Liver (tissue), 9 donors: ENCODE measurements around the gene BCAS2. TPM values are rescaled to one million over a fixed set of nuclear protein-coding genes. Genes with fewer than 3 reads are reported as not detected.
A peak's percentile ranks its signal among the peaks of the same experiment; 100 is the strongest.

Source experiments
- DNase-seq: peaks from one replicate; pipeline ENCODE4 v3.0.0-alpha.2; 2017; ENCODE audit warnings: low spot score
- H3K27ac ChIP-seq, 2 donors: one replicate each; pipeline ENCODE4 v1.7.0; 2013; ENCODE audit warnings: inconsistent platforms in 2 of 2, low read length in 2 of 2, control low read depth in 1 of 2, low read depth in 1 of 2, mild to moderate bottlenecking in 1 of 2
- H3K27me3 ChIP-seq, 4 donors: one replicate each; pipeline versions ENCODE4 v1.6.1 to v1.7.0; 2013; ENCODE audit warnings: low read length in 3 of 4, inconsistent platforms in 1 of 4, mild to moderate bottlenecking in 1 of 4, moderate library complexity in 1 of 4; ENCODE audit not compliant: control insufficient read depth in 4 of 4, insufficient read depth in 4 of 4
- H3K36me3 ChIP-seq, 4 donors: one replicate each; pipeline versions ENCODE4 v1.6.1 to v1.7.0; 2013; ENCODE audit warnings: low read length in 3 of 4, mild to moderate bottlenecking in 3 of 4, low read depth in 1 of 4, moderate library complexity in 1 of 4; ENCODE audit not compliant: control insufficient read depth in 4 of 4, insufficient read depth in 3 of 4
- H3K4me1 ChIP-seq, 4 donors: one replicate each; pipeline versions ENCODE4 v1.6.1 to v1.7.0; 2013; ENCODE audit warnings: low read length in 3 of 4, mild to moderate bottlenecking in 3 of 4, moderate library complexity in 1 of 4; ENCODE audit not compliant: control insufficient read depth in 4 of 4, insufficient read depth in 4 of 4
- H3K4me3 ChIP-seq, 3 donors: one replicate each; pipeline versions ENCODE4 v1.6.1 to v1.7.0; 2013; ENCODE audit warnings: low read length in 3 of 3, control low read depth in 1 of 3, low read depth in 1 of 3, mild to moderate bottlenecking in 1 of 3
- H3K9ac ChIP-seq, 2 donors: one replicate each; pipeline ENCODE4 v1.7.0; 2013; ENCODE audit warnings: low read length in 2 of 2, mild to moderate bottlenecking in 2 of 2, moderate library complexity in 2 of 2, control low read depth in 1 of 2, low read depth in 1 of 2
- H3K9me3 ChIP-seq, 4 donors: one replicate each; pipeline versions ENCODE4 v1.6.1 to v1.7.0; 2013; ENCODE audit warnings: low read length in 3 of 4; ENCODE audit not compliant: control insufficient read depth in 4 of 4
- FOXA1 ChIP-seq: IDR thresholded peaks from 2 replicates; pipeline ENCODE4 v1.6.1; 2016; ENCODE audit warnings: antibody characterized with exemption
- FOXA2 ChIP-seq: IDR thresholded peaks from 2 replicates; pipeline ENCODE4 v1.6.1; 2016; ENCODE audit warnings: antibody characterized with exemption
- GABPA ChIP-seq, 2 donors: IDR thresholded peaks in 1 of 2; conservative IDR thresholded peaks in 1 of 2; 2 replicates each; pipeline ENCODE4 v1.6.1; 2016; ENCODE audit warnings: antibody characterized with exemption in 2 of 2, mild to moderate bottlenecking in 1 of 2, moderate library complexity in 1 of 2
- HNF4A ChIP-seq, 2 donors: conservative IDR thresholded peaks; 2 replicates each; pipeline ENCODE4 v1.6.1; 2016; ENCODE audit warnings: antibody characterized with exemption in 2 of 2, mild to moderate bottlenecking in 2 of 2
- NR2F2 ChIP-seq: IDR thresholded peaks from 2 replicates; pipeline ENCODE4 v1.6.1; 2016; ENCODE audit warnings: antibody characterized with exemption
- RAD21 ChIP-seq, 2 donors: IDR thresholded peaks; 2 replicates each; pipeline ENCODE4 v1.6.1; 2016; ENCODE audit warnings: antibody characterized with exemption in 2 of 2, mild to moderate bottlenecking in 2 of 2
- SP1 ChIP-seq: IDR thresholded peaks from 2 replicates; pipeline ENCODE4 v1.6.1; 2018; ENCODE audit warnings: antibody characterized with exemption, mild to moderate bottlenecking
- TAF1 ChIP-seq: conservative IDR thresholded peaks from 2 replicates; pipeline ENCODE4 v1.6.1; 2016; ENCODE audit warnings: antibody characterized with exemption, mild to moderate bottlenecking
- YY1 ChIP-seq: IDR thresholded peaks from 2 replicates; pipeline ENCODE4 v1.6.1; 2016; ENCODE audit warnings: antibody characterized with exemption, mild to moderate bottlenecking
- WGBS: extraction: QIAGEN DNeasy Blood & Tissue Kit; methylation state at CpG from one replicate; pipeline ENCODE4 v1.1.7; 2013; 5-methylcytosine and 5-hydroxymethylcytosine counted together
- polyA plus RNA-seq, 2 donors: library from polyadenylated mRNA; stranded (reverse) in 1 of 2; unstranded in 1 of 2; fragments of 200-250 nt in 1 of 2; fragments of >200 nt in 1 of 2; fragmentation: Nextera tagmentation in 1 of 2; extraction: Ambion mirVana in 1 of 2; gene quantifications; one replicate each; pipeline versions ENCODE4 v1.2.1 to v1.2.3, GENCODE V29; 2013 to 2015
- total RNA-seq, 2 donors: library from RNA; depleted of rRNA; stranded (reverse); fragments of >200 nt; gene quantifications; one replicate each; pipeline ENCODE4 v1.2.3, GENCODE V29; 2014
- TF ChIP-seq, protein P1 (sequence below): IDR thresholded peaks from 2 replicates; pipeline ENCODE4 v1.6.1; 2016; ENCODE audit warnings: antibody characterized with exemption
- TF ChIP-seq, protein P2 (sequence below): IDR thresholded peaks from 2 replicates; pipeline ENCODE4 v1.6.1; 2016; ENCODE audit warnings: antibody characterized with exemption, mild to moderate bottlenecking
- TF ChIP-seq, protein P3 (sequence below): IDR thresholded peaks from 2 replicates; pipeline ENCODE4 v1.6.1; 2016; ENCODE audit warnings: antibody characterized with exemption
- TF ChIP-seq, protein P4 (sequence below): fragments of 150-350 bp; IDR thresholded peaks from 2 replicates; pipeline ENCODE4 v1.5.1; 2017; ENCODE audit warnings: improper control_type of control experiment, low read depth, low read length; ENCODE audit not compliant: missing input control
- TF ChIP-seq, protein P5 (sequence below): IDR thresholded peaks from 2 replicates; pipeline ENCODE4 v1.6.1; 2016; ENCODE audit warnings: antibody characterized with exemption
- donor health status: healthy.
- donor health status: healthy.
- donor health status: healthy.
- donor health status: healthy.
- donor health status: healthy.

Gene BCAS2
- total and polyA plus RNA-seq, 4 donors: 15.7 to 33.5 (median 18.0) TPM

DNA sequence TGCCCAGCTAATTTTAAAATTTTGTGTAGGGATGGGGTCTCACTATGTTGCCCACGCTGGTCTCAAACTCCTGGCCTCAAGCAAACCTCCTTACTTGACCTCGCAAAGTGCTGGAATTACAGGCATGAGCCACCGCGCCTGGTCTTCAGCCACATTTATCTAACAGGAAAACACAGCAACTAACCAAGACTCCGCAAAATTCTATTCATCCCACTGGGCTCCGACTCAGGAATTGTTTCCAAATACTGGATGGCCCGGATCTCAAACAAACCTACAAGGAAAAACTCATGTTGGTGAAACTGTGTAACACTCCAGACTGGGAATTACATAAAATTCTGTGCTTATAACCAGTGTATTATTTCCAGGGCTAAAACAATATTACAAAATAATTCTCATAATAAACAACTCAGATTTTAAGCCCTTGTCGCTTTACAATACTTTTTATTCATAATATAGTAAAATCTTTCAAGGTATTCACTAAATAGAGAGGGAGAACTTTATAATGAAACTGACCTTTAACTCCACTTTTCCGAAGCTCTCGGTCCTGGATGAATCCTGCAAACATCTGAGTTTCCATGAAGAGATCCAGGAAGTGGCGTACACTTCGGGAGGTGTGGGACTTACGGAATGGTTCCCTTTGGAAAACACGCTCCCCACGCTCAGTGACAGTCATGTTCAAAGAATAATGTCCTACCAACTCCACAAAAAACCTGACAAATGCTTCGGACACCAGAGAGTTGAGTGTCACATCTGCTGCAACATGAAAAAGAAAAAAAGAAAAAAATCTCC, 6.0 kb upstream of the BCAS2 start:
- TF ChIP-seq, protein P1, sequence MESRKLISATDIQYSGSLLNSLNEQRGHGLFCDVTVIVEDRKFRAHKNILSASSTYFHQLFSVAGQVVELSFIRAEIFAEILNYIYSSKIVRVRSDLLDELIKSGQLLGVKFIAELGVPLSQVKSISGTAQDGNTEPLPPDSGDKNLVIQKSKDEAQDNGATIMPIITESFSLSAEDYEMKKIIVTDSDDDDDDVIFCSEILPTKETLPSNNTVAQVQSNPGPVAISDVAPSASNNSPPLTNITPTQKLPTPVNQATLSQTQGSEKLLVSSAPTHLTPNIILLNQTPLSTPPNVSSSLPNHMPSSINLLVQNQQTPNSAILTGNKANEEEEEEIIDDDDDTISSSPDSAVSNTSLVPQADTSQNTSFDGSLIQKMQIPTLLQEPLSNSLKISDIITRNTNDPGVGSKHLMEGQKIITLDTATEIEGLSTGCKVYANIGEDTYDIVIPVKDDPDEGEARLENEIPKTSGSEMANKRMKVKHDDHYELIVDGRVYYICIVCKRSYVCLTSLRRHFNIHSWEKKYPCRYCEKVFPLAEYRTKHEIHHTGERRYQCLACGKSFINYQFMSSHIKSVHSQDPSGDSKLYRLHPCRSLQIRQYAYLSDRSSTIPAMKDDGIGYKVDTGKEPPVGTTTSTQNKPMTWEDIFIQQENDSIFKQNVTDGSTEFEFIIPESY: no peak
- TF ChIP-seq HNF4A (conservative IDR thresholded peaks at IDR 0.05) (peak in 1 of 2 donors; percentile 19), YY1 (peak; percentile 14), FOXA2 (no peak), NR2F2 (no peak), SP1 (no peak), FOXA1 (no peak), RAD21 (IDR thresholded peaks at IDR 0.05) (no peak)
- TF ChIP-seq, protein P2, sequence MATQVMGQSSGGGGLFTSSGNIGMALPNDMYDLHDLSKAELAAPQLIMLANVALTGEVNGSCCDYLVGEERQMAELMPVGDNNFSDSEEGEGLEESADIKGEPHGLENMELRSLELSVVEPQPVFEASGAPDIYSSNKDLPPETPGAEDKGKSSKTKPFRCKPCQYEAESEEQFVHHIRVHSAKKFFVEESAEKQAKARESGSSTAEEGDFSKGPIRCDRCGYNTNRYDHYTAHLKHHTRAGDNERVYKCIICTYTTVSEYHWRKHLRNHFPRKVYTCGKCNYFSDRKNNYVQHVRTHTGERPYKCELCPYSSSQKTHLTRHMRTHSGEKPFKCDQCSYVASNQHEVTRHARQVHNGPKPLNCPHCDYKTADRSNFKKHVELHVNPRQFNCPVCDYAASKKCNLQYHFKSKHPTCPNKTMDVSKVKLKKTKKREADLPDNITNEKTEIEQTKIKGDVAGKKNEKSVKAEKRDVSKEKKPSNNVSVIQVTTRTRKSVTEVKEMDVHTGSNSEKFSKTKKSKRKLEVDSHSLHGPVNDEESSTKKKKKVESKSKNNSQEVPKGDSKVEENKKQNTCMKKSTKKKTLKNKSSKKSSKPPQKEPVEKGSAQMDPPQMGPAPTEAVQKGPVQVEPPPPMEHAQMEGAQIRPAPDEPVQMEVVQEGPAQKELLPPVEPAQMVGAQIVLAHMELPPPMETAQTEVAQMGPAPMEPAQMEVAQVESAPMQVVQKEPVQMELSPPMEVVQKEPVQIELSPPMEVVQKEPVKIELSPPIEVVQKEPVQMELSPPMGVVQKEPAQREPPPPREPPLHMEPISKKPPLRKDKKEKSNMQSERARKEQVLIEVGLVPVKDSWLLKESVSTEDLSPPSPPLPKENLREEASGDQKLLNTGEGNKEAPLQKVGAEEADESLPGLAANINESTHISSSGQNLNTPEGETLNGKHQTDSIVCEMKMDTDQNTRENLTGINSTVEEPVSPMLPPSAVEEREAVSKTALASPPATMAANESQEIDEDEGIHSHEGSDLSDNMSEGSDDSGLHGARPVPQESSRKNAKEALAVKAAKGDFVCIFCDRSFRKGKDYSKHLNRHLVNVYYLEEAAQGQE: peak; percentile 40
- TF ChIP-seq, protein P3, sequence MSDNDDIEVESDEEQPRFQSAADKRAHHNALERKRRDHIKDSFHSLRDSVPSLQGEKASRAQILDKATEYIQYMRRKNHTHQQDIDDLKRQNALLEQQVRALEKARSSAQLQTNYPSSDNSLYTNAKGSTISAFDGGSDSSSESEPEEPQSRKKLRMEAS: no peak
- peaks cover 5 to 22% (median 12%) of the 10 kb centered on the region in 4 donors for H3K4me1 ChIP-seq
- H3K4me3 ChIP-seq: peak overlapping the region; percentile 24 to 51 (median 45)
- H3K36me3 ChIP-seq: peaks cover 0 to 4% (median under 1%) of the 10 kb centered on the region in 4 donors
- peak overlapping the region; percentile 69 to 82 for H3K27ac ChIP-seq
- WGBS: 56% methylated on average over 16 of the region's 16 CpGs
- no peaks in the 10 kb centered on the region for H3K27me3 ChIP-seq
- DNase-seq: no peak
- H3K9me3 ChIP-seq: no peaks in the 10 kb centered on the region
- H3K9ac ChIP-seq: peak overlapping the region in 1 of 2 donors; percentile 85

DNA sequence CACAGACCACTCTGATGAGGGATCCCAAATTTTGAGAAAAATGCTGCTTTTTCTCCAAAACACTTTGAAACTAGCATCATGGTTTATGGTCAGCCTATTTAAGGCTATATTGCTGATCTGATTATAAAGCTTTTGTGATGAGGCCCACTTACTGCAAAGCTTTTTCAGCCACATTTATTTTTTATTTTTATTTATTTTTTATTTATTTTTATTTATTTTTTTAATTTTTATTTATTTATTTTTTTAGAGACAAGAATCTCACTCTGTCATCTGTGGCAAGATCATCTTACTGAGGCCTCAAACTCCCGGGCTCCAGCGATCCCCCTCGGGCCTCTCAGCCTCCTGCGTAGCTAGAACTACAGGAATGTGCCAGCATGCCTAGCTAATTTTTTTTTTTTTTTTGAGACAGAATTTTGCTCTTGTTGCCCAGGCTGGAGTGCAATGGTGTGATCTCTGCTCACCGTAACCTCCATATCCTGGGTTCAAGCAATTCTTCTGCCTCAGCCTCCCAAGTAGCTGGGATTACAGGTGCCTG, 5.2 kb upstream of the BCAS2 start:
- H3K27ac ChIP-seq: no peak overlapping the region

More for the DNA sequence above, 5.2 kb upstream of the BCAS2 start:
- 96% methylated on average over 5 of the region's 5 CpGs for WGBS
- TF ChIP-seq, protein P2: no peak
- TF ChIP-seq RAD21 (IDR thresholded peaks at IDR 0.05) (no peak), GABPA (IDR thresholded peaks at IDR 0.05 in 1 of 2, conservative IDR thresholded peaks at IDR 0.05 in 1 of 2) (no peak), TAF1 (no peak), FOXA2 (no peak), YY1 (no peak)
- TF ChIP-seq, protein P4, sequence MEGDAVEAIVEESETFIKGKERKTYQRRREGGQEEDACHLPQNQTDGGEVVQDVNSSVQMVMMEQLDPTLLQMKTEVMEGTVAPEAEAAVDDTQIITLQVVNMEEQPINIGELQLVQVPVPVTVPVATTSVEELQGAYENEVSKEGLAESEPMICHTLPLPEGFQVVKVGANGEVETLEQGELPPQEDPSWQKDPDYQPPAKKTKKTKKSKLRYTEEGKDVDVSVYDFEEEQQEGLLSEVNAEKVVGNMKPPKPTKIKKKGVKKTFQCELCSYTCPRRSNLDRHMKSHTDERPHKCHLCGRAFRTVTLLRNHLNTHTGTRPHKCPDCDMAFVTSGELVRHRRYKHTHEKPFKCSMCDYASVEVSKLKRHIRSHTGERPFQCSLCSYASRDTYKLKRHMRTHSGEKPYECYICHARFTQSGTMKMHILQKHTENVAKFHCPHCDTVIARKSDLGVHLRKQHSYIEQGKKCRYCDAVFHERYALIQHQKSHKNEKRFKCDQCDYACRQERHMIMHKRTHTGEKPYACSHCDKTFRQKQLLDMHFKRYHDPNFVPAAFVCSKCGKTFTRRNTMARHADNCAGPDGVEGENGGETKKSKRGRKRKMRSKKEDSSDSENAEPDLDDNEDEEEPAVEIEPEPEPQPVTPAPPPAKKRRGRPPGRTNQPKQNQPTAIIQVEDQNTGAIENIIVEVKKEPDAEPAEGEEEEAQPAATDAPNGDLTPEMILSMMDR: no peak
- TF ChIP-seq, protein P5, sequence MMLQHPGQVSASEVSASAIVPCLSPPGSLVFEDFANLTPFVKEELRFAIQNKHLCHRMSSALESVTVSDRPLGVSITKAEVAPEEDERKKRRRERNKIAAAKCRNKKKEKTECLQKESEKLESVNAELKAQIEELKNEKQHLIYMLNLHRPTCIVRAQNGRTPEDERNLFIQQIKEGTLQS: no peak
- Histone ChIP-seq H3K9ac (no peak overlapping the region), H3K4me1 (peaks cover 7 to 28% (median 14%) of the 10 kb centered on the region in 4 donors), H3K36me3 (peaks cover 0 to 4% (median under 1%) of the 10 kb centered on the region in 4 donors), H3K9me3 (no peaks in the 10 kb centered on the region), H3K4me3 (peak overlapping the region in 1 of 3 donors; percentile 24), H3K27me3 (no peaks in the 10 kb centered on the region)
- no peak for DNase-seq
